Measurements from ENCODE around the gene CTNNA2.

The CTNNA2 gene

GRCh38 chr2:79750321-79750720 lies 237.5 kb downstream of the CTNNA2 start (continued):
- no peak for TF ChIP-seq PATZ1 (CRISPR knock-in tag; IDR thresholded peaks at IDR 0.05; ENCODE audit: borderline replicate concordance)
- no peak for TF ChIP-seq RARB (CRISPR knock-in tag; IDR thresholded peaks at IDR 0.05)
- no peak for TF ChIP-seq ZFP3 (CRISPR knock-in tag; IDR thresholded peaks at IDR 0.05)
- TF ChIP-seq ESRRG (CRISPR knock-in tag; IDR thresholded peaks at IDR 0.05), result no peak

GRCh38 chr2:79757526-79757925 lies 244.7 kb downstream of the CTNNA2 start:
- no peak for TF ChIP-seq TCF4 (CRISPR knock-in tag; IDR thresholded peaks at IDR 0.05; ENCODE audit: borderline replicate concordance)
- TF ChIP-seq ESRRG (CRISPR knock-in tag; IDR thresholded peaks at IDR 0.05), result no peak
- TF ChIP-seq BACH2 (CRISPR knock-in tag; IDR thresholded peaks at IDR 0.05; ENCODE audit: borderline replicate concordance), result no peak
- no peak for TF ChIP-seq OSR1 (CRISPR knock-in tag; IDR thresholded peaks at IDR 0.05)
- TF ChIP-seq ZNF8 (CRISPR knock-in tag; IDR thresholded peaks at IDR 0.05), result no peak
- no peak for TF ChIP-seq CREB5 (CRISPR knock-in tag; IDR thresholded peaks at IDR 0.05; ENCODE audit: low read depth)
- TF ChIP-seq SNAI2 (CRISPR knock-in tag; IDR thresholded peaks at IDR 0.05), result no peak
- TF ChIP-seq ISL1 (CRISPR knock-in tag; IDR thresholded peaks at IDR 0.05), result no peak
- no peak for TF ChIP-seq ZNF565 (CRISPR knock-in tag; conservative IDR thresholded peaks at IDR 0.05; ENCODE audit: low read depth)
- TF ChIP-seq ZC3H10 (CRISPR knock-in tag; IDR thresholded peaks at IDR 0.05), result no peak
- no peak for TF ChIP-seq PATZ1 (CRISPR knock-in tag; IDR thresholded peaks at IDR 0.05; ENCODE audit: borderline replicate concordance)
- no peak for TF ChIP-seq PPARA (CRISPR knock-in tag; IDR thresholded peaks at IDR 0.05; ENCODE audit: borderline replicate concordance)
- no peak for TF ChIP-seq GLIS3 (CRISPR knock-in tag; IDR thresholded peaks at IDR 0.05)
- ATAC-seq, result no peak

GRCh38 chr2:79758042-79758441 lies 245.2 kb downstream of the CTNNA2 start:
- ATAC-seq, result no peak
- TF ChIP-seq ZC3H10 (CRISPR knock-in tag; IDR thresholded peaks at IDR 0.05) (no peak), ZFP3 (CRISPR knock-in tag; IDR thresholded peaks at IDR 0.05) (no peak), PATZ1 (CRISPR knock-in tag; IDR thresholded peaks at IDR 0.05; ENCODE audit: borderline replicate concordance) (0 out of 2 replicates have a peak, but pooled peaks have one; percentile 18), ISL1 (CRISPR knock-in tag; IDR thresholded peaks at IDR 0.05) (peak; percentile 99), CSDC2 (CRISPR knock-in tag; IDR thresholded peaks at IDR 0.05) (no peak), ESRRG (CRISPR knock-in tag; IDR thresholded peaks at IDR 0.05) (peak; percentile 83; the same call in 1 of the 2 replicates), CSRNP3 (CRISPR knock-in tag; IDR thresholded peaks at IDR 0.05) (peak; percentile 91), BACH2 (CRISPR knock-in tag; IDR thresholded peaks at IDR 0.05; ENCODE audit: borderline replicate concordance) (no peak), GLIS3 (CRISPR knock-in tag; IDR thresholded peaks at IDR 0.05) (peak; percentile 52; the same call in 1 of the 2 replicates), TCF4 (CRISPR knock-in tag; IDR thresholded peaks at IDR 0.05; ENCODE audit: borderline replicate concordance) (peak; percentile 97), SNAI2 (CRISPR knock-in tag; IDR thresholded peaks at IDR 0.05) (0 out of 2 replicates have a peak, but pooled peaks have one; percentile 40), ZNF565 (CRISPR knock-in tag; conservative IDR thresholded peaks at IDR 0.05; ENCODE audit: low read depth) (no peak; the same call in 1 of the 2 replicates), ZFP30 (CRISPR knock-in tag; IDR thresholded peaks at IDR 0.05) (no peak), CREB5 (CRISPR knock-in tag; IDR thresholded peaks at IDR 0.05; ENCODE audit: low read depth) (peak; percentile 68; the same call in 1 of the 2 replicates), OSR1 (CRISPR knock-in tag; IDR thresholded peaks at IDR 0.05) (no peak), RARB (CRISPR knock-in tag; IDR thresholded peaks at IDR 0.05) (no peak), ARNTL (CRISPR knock-in tag; IDR thresholded peaks at IDR 0.05; ENCODE audit: borderline replicate concordance, low read depth) (no peak), TSHZ2 (CRISPR knock-in tag; IDR thresholded peaks at IDR 0.05) (peak; percentile 83), TOX (CRISPR knock-in tag; IDR thresholded peaks at IDR 0.05; ENCODE audit: borderline replicate concordance) (no peak), ZNF70 (CRISPR knock-in tag; IDR thresholded peaks at IDR 0.05) (no peak), ZNF8 (CRISPR knock-in tag; IDR thresholded peaks at IDR 0.05) (0 out of 2 replicates have a peak, but pooled peaks have one; percentile 38)
